ENCODE measurements around the gene STS.

STS gene

GRCh38 chrX:7146020-7146702, 1.4 kb upstream of the STS start:
- H3K27ac ChIP-seq, result no peak overlapping the region
- ChIA-PET POLR2A (ENCODE audit: low non-redundant PET) (no interaction called here), CTCF (interaction anchor here (0.6 kb wide), 1 partner anchor 13 kb away, joined by 3 read pairs; no protein-coding TSS in a partner anchor)
- DNase-seq (ENCODE audit: low spot score), result no peak
- TF ChIP-seq, protein P1, sequence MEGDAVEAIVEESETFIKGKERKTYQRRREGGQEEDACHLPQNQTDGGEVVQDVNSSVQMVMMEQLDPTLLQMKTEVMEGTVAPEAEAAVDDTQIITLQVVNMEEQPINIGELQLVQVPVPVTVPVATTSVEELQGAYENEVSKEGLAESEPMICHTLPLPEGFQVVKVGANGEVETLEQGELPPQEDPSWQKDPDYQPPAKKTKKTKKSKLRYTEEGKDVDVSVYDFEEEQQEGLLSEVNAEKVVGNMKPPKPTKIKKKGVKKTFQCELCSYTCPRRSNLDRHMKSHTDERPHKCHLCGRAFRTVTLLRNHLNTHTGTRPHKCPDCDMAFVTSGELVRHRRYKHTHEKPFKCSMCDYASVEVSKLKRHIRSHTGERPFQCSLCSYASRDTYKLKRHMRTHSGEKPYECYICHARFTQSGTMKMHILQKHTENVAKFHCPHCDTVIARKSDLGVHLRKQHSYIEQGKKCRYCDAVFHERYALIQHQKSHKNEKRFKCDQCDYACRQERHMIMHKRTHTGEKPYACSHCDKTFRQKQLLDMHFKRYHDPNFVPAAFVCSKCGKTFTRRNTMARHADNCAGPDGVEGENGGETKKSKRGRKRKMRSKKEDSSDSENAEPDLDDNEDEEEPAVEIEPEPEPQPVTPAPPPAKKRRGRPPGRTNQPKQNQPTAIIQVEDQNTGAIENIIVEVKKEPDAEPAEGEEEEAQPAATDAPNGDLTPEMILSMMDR (conservative IDR thresholded peaks at IDR 0.05; ENCODE audit: low read depth), result no peak

GRCh38 chrX:7146703-7147412, 654 bp upstream of the STS start:
- ChIA-PET CTCF (interaction anchor here (0.6 kb wide), 1 partner anchor 14 kb away, joined by 3 read pairs; no protein-coding TSS in a partner anchor), POLR2A (ENCODE audit: low non-redundant PET) (no interaction called here)
- TF ChIP-seq, protein P1 (conservative IDR thresholded peaks at IDR 0.05; ENCODE audit: low read depth), result no peak
- no peak for DNase-seq (ENCODE audit: low spot score)
- peak overlapping the region; percentile 79 for H3K27ac ChIP-seq

DNA sequence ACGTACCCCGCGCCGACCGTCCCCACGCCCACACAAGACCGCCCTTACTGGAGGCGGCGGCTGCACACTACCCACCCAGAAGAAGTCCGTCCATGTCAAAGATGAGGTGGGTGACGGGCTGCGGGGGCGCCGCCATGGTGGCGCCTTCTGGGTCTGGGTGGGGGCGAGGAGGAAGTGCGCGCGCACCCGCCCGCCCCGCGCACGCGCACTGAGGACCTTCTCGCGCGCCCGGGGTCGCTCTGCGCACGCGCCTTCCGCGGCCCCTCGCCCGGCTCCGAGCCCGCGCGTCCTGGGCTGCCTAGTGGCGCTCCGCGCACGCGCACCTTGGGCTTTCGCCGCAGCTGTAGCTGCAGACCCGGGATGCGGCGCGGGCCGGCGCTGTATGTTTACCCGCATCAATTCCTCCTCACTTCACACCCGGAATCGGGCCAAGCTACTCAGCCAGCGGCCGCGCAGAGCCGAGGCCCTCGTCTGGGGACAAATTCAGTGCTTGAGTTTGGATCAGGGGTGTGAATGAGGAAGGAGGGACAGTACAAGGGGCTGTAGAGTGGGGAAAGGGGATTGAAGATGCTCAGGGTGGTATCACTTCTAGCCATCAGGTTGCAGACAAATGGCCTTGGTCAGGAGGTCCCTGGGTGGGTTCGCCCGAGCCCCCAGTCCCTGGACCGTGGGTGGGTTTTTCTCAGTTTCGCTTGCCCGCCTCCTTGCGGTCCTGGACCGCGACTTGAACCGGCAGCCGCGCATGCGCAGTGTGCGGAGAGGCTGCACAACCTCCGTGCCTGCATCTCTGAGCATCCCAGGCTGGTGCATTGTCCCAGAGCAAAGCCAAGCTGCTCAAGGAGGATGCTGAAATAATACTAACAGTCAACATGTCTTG, 704 bp downstream of the STS start, which contains the start of gene PUDP:
Gene PUDP, minus strand, starts transcription at position 176 of the 877 bp plus-strand sequence. Its CDS starts 40 bp downstream, at position 136.
- H3K27ac ChIP-seq, result peak within 1 kb of the TSS; percentile 79
- POLR2A ChIA-PET (ENCODE audit: low non-redundant PET), result no interaction called here
- CTCF ChIA-PET, result interaction anchor here (0.7 kb wide), 1 partner anchor 100 kb away, joined by 3 read pairs; no protein-coding TSS in a partner anchor
- DNase-seq (ENCODE audit: low spot score), result peak; percentile 82
- TF ChIP-seq, protein P1 (conservative IDR thresholded peaks at IDR 0.05; ENCODE audit: low read depth), result no peak

GRCh38 chrX:7149411-7149810, 1.9 kb downstream of the STS start:
- TF ChIP-seq, protein P1 (conservative IDR thresholded peaks at IDR 0.05; ENCODE audit: low read depth), result no peak
- ChIA-PET POLR2A (ENCODE audit: low non-redundant PET) (no interaction called here), CTCF (no interaction called here)
- DNase-seq (ENCODE audit: low spot score), result no peak
- H3K27ac ChIP-seq, result no peak overlapping the region

DNA sequence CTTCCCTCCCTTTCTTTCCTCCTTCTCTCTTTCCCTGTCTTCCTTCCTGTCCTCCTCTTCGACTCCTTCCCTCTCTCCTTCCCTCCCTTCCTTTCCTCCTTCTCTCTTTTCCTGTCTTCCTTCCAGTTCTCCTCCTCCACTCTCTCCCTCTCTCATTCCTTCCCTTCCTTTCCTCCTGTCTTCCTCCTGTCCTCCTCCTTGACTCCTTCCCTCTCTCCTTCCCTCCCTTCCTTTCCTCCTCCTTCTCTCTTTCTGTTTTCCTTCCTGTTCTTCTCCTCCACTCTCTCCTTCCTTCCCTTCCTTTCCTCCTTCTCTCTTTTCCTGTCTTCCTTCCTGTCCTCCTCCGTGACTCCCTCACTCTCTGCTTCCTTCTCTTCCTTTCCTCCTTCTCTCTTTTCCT, 5.7 kb downstream of the STS start:
- TF ChIP-seq, protein P1 (conservative IDR thresholded peaks at IDR 0.05; ENCODE audit: low read depth), result no peak
- H3K27ac ChIP-seq, result no peak overlapping the region
- no peak for DNase-seq (ENCODE audit: low spot score)
- ChIA-PET CTCF (no interaction called here), POLR2A (ENCODE audit: low non-redundant PET) (no interaction called here)

Measured in RWPE1 (cell line).